GM19099 (cell line): ENCODE measurements around the gene SLC8A1.

Source experiments
- POLR2A ChIP-seq: IDR thresholded peaks from 3 replicates; pipeline ENCODE4 v1.6.1; 2011; ENCODE audit warnings: low read depth; ENCODE audit not compliant: insufficient read length; ENCODE audit errors: extremely low read depth

Gene SLC8A1

DNA sequence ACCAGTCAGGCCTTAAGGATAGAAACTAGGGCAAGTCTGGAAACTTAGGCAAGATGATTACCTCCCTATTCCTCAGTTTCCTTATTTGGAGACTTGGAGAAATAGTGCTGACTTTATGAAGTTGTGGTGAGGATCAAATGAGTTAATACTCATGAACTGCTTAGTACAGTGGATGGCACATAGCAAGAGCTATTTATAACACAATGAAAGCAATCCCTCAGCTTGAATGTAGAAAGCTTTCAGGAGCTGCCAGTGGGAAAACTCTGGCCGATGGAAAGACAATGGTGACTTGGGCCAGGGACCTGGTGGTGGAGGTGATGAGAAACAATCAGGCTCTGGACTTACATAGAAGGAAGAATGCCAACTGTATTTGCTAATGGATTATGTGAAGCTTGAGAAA is 403.4 kb downstream of the SLC8A1 start:
- no peak for TF ChIP-seq POLR2A

DNA sequence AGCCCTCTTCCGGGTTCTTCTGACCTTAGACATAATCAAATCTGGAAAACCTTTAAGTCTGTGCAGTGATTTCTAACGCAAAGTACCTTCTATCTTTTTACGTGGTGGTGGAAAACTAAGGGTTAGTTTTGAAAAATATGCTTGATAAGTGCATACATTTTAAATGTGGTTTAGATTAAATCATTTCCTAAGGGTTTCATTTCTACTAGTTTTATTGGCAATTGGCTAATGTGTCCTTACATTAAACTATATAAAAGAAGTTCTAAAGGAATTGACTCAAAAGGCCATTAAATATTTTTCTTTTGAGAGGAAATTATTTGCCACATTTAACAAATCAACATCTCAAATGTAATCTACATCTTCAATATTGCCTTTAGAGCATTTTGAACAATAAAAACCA is 404.5 kb downstream of the SLC8A1 start:
- no peak for TF ChIP-seq POLR2A
